ENCODE measurements around the gene MARVELD1.
A peak's percentile ranks its signal among the peaks of the same experiment; 100 is the strongest.

The MARVELD1 gene

DNA sequence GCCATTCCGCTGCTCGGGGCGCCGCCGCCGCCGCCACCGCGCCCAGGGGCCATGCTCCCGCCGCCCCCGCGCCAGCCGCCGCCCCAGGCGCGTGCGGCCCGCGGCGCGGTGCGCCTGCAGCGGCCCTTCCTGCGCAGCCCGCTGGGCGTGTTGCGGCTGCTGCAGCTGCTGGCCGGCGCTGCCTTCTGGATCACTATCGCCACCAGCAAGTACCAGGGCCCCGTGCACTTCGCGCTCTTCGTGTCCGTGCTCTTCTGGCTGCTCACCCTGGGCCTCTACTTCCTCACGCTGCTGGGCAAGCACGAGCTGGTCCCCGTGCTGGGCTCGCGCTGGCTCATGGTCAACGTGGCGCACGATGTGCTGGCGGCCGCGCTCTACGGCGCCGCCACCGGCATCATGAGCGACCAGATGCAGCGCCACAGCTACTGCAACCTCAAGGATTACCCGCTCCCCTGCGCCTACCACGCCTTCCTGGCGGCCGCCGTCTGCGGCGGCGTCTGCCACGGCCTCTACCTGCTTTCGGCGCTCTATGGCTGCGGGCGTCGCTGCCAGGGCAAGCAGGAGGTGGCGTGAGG lies 383 bp downstream of the MARVELD1 start:
- Histone ChIP-seq H3K4me3 (ENCODE audit: low read depth, low read length) (peak overlapping the region; percentile 81), H3K4me1 (ENCODE audit: control insufficient read depth, insufficient read depth, low read length) (peaks cover 34% of the 10 kb centered on the region), H3K9me3 (ENCODE audit: control insufficient read depth, insufficient read depth, low read depth, low read length) (no peaks in the 10 kb centered on the region), H3K9ac (ENCODE audit: low read length) (peak overlapping the region; percentile 85), H3K27me3 (ENCODE audit: control insufficient read depth, insufficient read depth, low read length) (no peaks in the 10 kb centered on the region), H3K27ac (ENCODE audit: low read depth, low read length) (peak overlapping the region; percentile 59; the same call in 1 of the 2 replicates), H3K36me3 (ENCODE audit: control insufficient read depth, insufficient read depth, low read length) (peaks cover 12% of the 10 kb centered on the region)

DNA sequence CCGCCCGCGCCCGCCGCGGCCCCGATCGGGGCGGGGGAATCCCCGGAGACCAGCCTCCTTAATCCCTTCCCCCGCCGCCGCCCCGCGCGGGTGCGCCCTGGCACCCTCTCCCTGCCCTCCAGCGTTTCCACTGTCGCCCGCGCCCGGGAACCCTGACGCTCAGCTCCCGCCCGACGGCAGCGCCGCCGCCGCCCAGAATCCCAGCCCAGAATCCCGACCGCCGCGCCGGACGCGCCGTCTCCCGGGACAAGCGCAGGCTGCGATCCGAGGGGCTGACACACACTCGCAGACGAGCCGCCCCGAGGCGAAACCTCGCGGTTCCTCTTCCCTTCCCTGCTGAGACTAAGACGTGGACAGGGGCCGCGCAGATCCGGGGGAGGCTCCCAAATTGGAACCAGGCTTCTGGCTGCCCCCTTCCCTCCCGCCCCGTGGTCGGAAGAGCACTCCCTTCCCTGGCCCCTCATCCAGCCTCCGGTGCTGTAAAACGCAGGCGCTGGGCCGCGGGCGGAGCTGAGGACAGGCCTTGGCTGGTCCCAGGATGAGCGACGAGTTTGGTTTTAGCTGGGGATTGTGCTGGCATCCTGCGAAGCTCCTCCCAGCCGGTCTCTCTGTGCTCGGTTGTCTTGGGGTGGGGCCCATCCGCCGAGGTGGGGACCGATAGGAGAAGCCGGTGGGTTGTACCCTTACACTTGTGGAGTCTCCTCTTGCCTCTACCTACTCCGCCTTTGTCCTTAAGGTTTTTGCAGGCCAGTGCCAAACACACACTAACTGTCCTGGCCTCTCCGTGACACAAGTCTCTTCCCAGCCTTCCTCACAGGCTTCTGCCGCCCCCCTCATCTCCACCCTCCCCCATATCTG lies 1.1 kb downstream of the MARVELD1 start:
- H3K27me3 ChIP-seq (ENCODE audit: control insufficient read depth, insufficient read depth, low read length), result no peaks in the 10 kb centered on the region
- peak overlapping the region; percentile 85 for H3K9ac ChIP-seq (ENCODE audit: low read length)
- H3K36me3 ChIP-seq (ENCODE audit: control insufficient read depth, insufficient read depth, low read length), result peaks cover 12% of the 10 kb centered on the region
- H3K4me3 ChIP-seq (ENCODE audit: low read depth, low read length), result peak overlapping the region; percentile 81
- H3K4me1 ChIP-seq (ENCODE audit: control insufficient read depth, insufficient read depth, low read length), result peaks cover 37% of the 10 kb centered on the region
- no peaks in the 10 kb centered on the region for H3K9me3 ChIP-seq (ENCODE audit: control insufficient read depth, insufficient read depth, low read depth, low read length)
- peak overlapping the region; percentile 59; the same call in 1 of the 2 replicates for H3K27ac ChIP-seq (ENCODE audit: low read depth, low read length)

DNA sequence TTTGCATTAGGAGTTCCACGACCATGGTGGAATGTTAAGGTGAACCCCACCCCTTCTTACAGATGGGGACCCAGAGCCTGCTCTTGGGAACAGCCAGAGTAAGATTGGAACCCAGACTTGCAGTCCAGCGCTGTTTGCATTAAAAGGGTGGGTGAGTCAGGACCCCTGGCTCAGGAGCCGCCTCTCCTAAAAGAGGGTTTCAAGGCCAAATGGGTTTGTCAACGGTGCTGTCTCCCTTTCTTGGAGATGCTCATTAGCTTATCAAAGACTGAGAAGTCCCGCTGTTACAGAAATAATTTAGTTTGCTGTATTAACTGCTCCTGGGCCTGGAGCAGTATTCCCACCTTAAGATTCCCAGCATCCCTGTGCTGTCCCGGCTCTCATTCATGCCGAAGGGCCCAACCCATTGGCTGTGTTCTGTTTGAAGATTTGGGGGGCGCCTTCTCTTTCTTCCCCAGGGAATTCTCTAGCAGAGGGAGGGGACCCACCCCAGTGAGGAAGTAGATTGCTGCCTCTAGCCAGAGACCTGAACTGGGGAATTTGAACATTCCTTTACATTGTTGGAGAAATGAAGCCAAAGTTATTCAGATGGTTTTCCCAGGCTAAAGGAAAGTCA lies 1.8 kb downstream of the MARVELD1 start:
- Histone ChIP-seq H3K9ac (ENCODE audit: low read length) (peak overlapping the region; percentile 85), H3K9me3 (ENCODE audit: control insufficient read depth, insufficient read depth, low read depth, low read length) (no peaks in the 10 kb centered on the region), H3K4me3 (ENCODE audit: low read depth, low read length) (peak overlapping the region; percentile 81), H3K4me1 (ENCODE audit: control insufficient read depth, insufficient read depth, low read length) (peaks cover 40% of the 10 kb centered on the region), H3K27me3 (ENCODE audit: control insufficient read depth, insufficient read depth, low read length) (no peaks in the 10 kb centered on the region), H3K27ac (ENCODE audit: low read depth, low read length) (peak overlapping the region; percentile 59; the same call in 1 of the 2 replicates), H3K36me3 (ENCODE audit: control insufficient read depth, insufficient read depth, low read length) (peaks cover 12% of the 10 kb centered on the region)

DNA sequence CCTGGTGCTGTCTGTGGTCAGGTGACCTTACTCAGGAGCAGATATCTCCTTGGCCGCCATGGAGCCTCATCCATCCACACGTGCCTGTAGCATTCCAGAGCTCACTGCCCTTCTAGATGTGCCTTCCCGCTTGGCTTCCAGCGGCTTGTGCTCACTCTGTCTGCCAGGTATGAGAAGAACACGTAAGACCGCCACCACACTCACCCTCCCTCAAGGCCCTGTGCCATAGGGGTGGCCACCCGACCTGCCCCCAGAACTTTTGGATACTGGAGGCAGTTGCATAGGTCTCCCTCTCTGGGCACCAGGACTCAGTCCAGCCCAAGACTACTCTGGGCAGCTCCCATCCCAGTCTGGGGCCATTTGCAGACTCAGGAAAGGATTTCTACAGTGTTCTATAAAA lies 4.1 kb downstream of the MARVELD1 start:
- Histone ChIP-seq H3K9ac (ENCODE audit: low read length) (no peak overlapping the region), H3K36me3 (ENCODE audit: control insufficient read depth, insufficient read depth, low read length) (peaks cover 12% of the 10 kb centered on the region), H3K9me3 (ENCODE audit: control insufficient read depth, insufficient read depth, low read depth, low read length) (no peaks in the 10 kb centered on the region), H3K4me1 (ENCODE audit: control insufficient read depth, insufficient read depth, low read length) (peaks cover 40% of the 10 kb centered on the region), H3K27ac (ENCODE audit: low read depth, low read length) (no peak overlapping the region), H3K4me3 (ENCODE audit: low read depth, low read length) (no peak overlapping the region), H3K27me3 (ENCODE audit: control insufficient read depth, insufficient read depth, low read length) (no peaks in the 10 kb centered on the region)

DNA sequence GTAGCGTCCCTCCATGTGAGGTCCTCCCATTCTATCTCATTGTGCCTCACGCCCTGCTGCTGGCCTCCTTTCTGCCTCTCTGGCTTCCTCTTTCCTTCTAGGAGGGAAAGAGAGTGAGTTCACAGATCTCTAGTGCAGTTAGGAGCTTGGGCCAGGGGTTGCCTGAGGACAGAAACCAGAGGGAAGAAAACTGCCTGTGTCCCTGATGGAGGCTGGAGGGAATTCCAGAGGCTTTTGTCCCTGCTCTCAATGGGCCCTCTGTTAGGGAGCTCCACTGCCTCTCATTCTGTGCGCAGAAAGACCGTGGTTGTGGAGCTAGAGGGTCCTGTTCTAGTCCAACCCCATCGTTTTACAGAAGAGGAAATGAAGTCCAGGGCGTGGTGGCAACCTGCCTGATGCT lies 4.6 kb downstream of the MARVELD1 start:
- Histone ChIP-seq H3K4me3 (ENCODE audit: low read depth, low read length) (no peak overlapping the region), H3K9me3 (ENCODE audit: control insufficient read depth, insufficient read depth, low read depth, low read length) (no peaks in the 10 kb centered on the region), H3K36me3 (ENCODE audit: control insufficient read depth, insufficient read depth, low read length) (peaks cover 12% of the 10 kb centered on the region), H3K9ac (ENCODE audit: low read length) (no peak overlapping the region), H3K27me3 (ENCODE audit: control insufficient read depth, insufficient read depth, low read length) (no peaks in the 10 kb centered on the region), H3K27ac (ENCODE audit: low read depth, low read length) (no peak overlapping the region), H3K4me1 (ENCODE audit: control insufficient read depth, insufficient read depth, low read length) (peaks cover 35% of the 10 kb centered on the region)

DNA sequence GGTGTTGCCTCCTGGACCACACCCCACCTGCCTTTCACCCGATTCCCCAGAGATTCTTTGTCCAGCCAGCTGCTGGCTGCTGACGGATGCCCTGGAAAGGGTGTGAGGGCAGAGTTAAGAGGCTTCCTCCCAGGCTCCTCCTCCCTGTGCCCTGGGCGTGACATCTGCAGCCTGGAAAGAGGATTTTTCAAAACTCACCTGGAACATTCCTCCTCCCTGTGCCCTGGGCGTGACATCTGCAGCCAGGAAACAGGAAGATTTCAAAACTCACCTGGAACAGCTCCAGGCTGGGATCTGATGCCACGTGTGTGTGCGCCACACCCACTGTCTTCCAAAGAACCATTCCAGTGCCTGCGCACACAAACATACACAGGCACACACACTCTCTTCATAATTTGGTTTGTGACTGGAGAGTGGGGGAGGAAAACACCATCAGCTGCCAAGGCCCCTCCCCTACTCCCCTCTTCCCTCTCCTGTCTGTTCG lies 5.2 kb downstream of the MARVELD1 start:
- Histone ChIP-seq H3K36me3 (ENCODE audit: control insufficient read depth, insufficient read depth, low read length) (peaks cover 12% of the 10 kb centered on the region), H3K9ac (ENCODE audit: low read length) (no peak overlapping the region), H3K4me1 (ENCODE audit: control insufficient read depth, insufficient read depth, low read length) (peaks cover 34% of the 10 kb centered on the region), H3K9me3 (ENCODE audit: control insufficient read depth, insufficient read depth, low read depth, low read length) (no peaks in the 10 kb centered on the region), H3K4me3 (ENCODE audit: low read depth, low read length) (no peak overlapping the region), H3K27ac (ENCODE audit: low read depth, low read length) (no peak overlapping the region), H3K27me3 (ENCODE audit: control insufficient read depth, insufficient read depth, low read length) (no peaks in the 10 kb centered on the region)

DNA sequence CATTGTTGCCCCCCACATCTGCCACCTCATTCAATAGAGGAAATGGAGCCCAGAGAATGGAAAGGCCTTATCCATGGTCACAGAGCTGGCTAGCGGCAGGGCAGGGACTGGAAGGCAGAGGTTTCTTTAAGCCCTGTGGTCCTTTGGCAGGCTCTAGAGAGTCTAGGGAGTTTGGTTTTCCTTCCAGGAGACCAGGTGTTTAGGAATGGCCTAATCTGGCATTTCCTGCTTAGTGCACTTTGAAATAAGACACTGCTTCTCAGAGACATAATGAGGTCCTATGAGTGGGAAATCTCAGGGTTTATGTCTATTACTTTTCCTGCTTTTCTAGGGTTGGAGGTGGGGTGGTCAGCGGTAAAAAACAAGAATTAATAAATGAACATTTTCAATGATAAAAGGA lies 6.1 kb downstream of the MARVELD1 start:
- Histone ChIP-seq H3K9me3 (ENCODE audit: control insufficient read depth, insufficient read depth, low read depth, low read length) (no peaks in the 10 kb centered on the region), H3K27me3 (ENCODE audit: control insufficient read depth, insufficient read depth, low read length) (no peaks in the 10 kb centered on the region), H3K27ac (ENCODE audit: low read depth, low read length) (no peak overlapping the region), H3K4me1 (ENCODE audit: control insufficient read depth, insufficient read depth, low read length) (peaks cover 34% of the 10 kb centered on the region), H3K9ac (ENCODE audit: low read length) (no peak overlapping the region), H3K4me3 (ENCODE audit: low read depth, low read length) (no peak overlapping the region), H3K36me3 (ENCODE audit: control insufficient read depth, insufficient read depth, low read length) (peaks cover 12% of the 10 kb centered on the region)

DNA sequence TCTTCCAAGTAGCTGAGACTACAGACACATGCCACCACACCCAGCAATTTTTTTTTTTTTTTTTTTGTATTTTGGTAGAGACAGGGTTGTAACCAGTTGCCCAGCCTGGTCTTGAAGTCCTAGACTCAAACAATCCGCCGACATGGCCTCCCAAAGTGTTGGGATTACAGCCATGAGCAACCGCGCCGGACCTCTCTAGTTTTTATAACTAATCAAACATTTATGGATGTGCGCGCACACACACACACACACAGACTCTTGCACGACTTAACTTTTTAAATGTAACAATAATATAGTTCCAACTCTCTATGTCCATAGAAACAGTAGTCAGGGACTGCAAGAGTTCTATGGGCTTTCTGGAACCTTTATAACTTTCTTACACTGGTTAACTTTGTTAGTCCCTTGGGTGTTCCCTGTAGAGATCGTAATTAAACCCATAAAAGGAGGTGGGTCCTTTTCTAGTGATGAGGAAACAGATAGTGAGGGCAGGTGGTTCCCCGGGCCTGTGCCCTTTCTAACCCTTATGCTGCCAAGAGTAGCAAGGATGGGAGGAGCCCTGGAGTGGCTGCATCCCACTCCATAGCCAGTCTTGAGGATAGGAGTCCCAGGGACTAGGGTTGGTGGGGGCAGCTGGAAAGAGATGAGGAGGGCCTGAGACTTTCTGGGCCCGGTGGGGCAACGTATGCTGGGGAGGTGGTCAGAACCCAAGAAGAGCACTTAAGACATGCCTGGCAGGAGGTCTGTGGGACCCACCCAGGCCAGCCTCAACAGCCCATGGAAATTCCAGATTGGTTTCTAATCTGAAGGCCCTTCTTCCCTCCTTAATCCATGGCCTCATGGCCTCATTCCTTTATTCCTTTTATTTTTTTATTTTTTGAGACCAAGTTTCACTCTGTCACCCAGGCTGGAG lies 8.6 kb downstream of the MARVELD1 start:
- Histone ChIP-seq H3K4me1 (ENCODE audit: control insufficient read depth, insufficient read depth, low read length) (peaks cover 22% of the 10 kb centered on the region), H3K27ac (ENCODE audit: low read depth, low read length) (no peak overlapping the region), H3K9me3 (ENCODE audit: control insufficient read depth, insufficient read depth, low read depth, low read length) (no peaks in the 10 kb centered on the region), H3K4me3 (ENCODE audit: low read depth, low read length) (no peak overlapping the region), H3K27me3 (ENCODE audit: control insufficient read depth, insufficient read depth, low read length) (no peaks in the 10 kb centered on the region), H3K9ac (ENCODE audit: low read length) (no peak overlapping the region), H3K36me3 (ENCODE audit: control insufficient read depth, insufficient read depth, low read length) (peaks cover 9% of the 10 kb centered on the region)

DNA sequence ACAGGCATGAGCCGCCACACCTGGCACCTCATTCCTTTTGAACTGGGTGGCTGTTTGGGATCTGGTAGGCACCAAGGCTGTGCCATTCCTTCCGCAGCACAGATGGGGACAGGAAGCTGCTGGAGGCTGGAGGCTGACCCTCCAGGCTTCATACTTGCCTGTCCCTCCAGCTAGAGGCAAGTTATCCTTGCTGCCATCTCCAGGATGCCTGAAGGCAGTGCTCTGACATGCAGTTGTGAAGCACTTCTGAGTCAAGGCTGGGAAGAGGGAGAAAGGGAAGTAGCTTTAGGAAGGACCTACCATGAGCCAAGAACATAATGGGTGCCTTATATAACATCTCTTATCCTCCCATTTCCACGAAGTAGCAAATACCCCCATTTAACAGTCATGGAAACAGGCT lies 9.5 kb downstream of the MARVELD1 start:
- no peak overlapping the region for H3K27ac ChIP-seq (ENCODE audit: low read depth, low read length)
- H3K27me3 ChIP-seq (ENCODE audit: control insufficient read depth, insufficient read depth, low read length), result no peaks in the 10 kb centered on the region
- peaks cover 22% of the 10 kb centered on the region for H3K4me1 ChIP-seq (ENCODE audit: control insufficient read depth, insufficient read depth, low read length)
- no peak overlapping the region for H3K9ac ChIP-seq (ENCODE audit: low read length)
- H3K36me3 ChIP-seq (ENCODE audit: control insufficient read depth, insufficient read depth, low read length), result peaks cover under 1% of the 10 kb centered on the region
- no peaks in the 10 kb centered on the region for H3K9me3 ChIP-seq (ENCODE audit: control insufficient read depth, insufficient read depth, low read depth, low read length)
- H3K4me3 ChIP-seq (ENCODE audit: low read depth, low read length), result no peak overlapping the region

DNA sequence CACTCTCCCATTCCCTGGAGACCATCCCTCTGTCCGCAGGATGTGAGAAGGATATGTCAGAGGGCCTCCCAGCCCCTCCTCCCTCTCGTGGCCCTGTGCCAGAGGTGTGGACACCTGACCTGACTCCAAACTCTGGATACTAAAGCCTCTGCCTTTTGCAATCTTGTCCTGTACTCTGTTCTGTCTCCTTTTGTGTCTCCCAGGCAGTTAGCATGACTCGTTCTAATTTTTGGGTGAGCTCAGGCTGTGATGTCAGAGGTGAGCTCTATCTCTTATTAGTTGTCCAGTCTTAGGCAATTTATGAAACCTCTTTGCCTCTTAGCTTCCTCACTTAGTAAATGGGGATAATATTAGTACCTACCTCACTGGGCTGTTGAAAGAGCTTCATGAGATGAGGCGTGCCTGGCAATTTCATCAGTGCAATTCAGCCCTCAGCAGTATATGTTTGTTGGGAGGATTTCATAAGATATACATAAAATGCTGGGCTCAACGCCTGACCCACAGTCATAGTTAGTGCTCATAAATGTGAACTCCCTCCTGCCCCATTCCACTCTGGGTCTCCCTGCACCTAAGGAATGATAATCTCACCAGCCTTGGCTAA lies 10.9 kb downstream of the MARVELD1 start:
- no peak overlapping the region for H3K27ac ChIP-seq (ENCODE audit: low read depth, low read length)
- no peak overlapping the region for H3K9ac ChIP-seq (ENCODE audit: low read length)
- no peak overlapping the region for H3K4me3 ChIP-seq (ENCODE audit: low read depth, low read length)
- H3K27me3 ChIP-seq (ENCODE audit: control insufficient read depth, insufficient read depth, low read length), result no peaks in the 10 kb centered on the region
- no peaks in the 10 kb centered on the region for H3K36me3 ChIP-seq (ENCODE audit: control insufficient read depth, insufficient read depth, low read length)
- no peaks in the 10 kb centered on the region for H3K9me3 ChIP-seq (ENCODE audit: control insufficient read depth, insufficient read depth, low read depth, low read length)
- H3K4me1 ChIP-seq (ENCODE audit: control insufficient read depth, insufficient read depth, low read length), result peaks cover 9% of the 10 kb centered on the region
